OCI-LY7 (cell line): ENCODE data around the gene C1orf21. TPM values are rescaled to one million over a fixed set of nuclear protein-coding genes. Genes with fewer than 3 reads are reported as not detected.

Source experiments
- BruUV-seq: library from RNA; stranded (reverse); fragments of 400-500 nt; replicated peaks from 2 replicates; lab custom pipeline; 2021; lab: Mats Ljungman, UMichigan
- CTCF ChIA-PET: fragments of 300-600 bp; sonication (Branson Sonifier 250); formaldehyde crosslinking; loops from one replicate; lab custom pipeline; 2022; ENCODE audit warnings: antibody characterized with exemption; ENCODE audit not compliant: unreplicated experiment; lab: Charles Lee
- POLR2A ChIA-PET: fragments of 300-600 bp; sonication (Branson Sonifier 250); formaldehyde crosslinking; loops from one replicate; lab custom pipeline; 2022; ENCODE audit warnings: antibody characterized with exemption; lab: Charles Lee
- DNase-seq: peaks from one replicate; pipeline ENCODE4 v3.0.0-alpha.2; 2015; ENCODE audit warnings: low spot score
- H2AFZ ChIP-seq: fragments of 200-600 bp; sonication (generic), shearing (Covaris generic); 2 replicates; pipeline ENCODE4 v1.6.1; 2014; ENCODE audit warnings: mild to moderate bottlenecking, antibody characterized with exemption, low read length, moderate library complexity
- H3K27ac ChIP-seq: fragments of 200-600 bp; sonication (generic); 2 replicates; pipeline ENCODE4 v1.5.1; 2014; ENCODE audit warnings: mixed run types, low read depth, mild to moderate bottlenecking, moderate library complexity, low read length, inconsistent platforms; ENCODE audit not compliant: poor library complexity, severe bottlenecking
- H3K36me3 ChIP-seq: fragments of 200-600 bp; sonication (generic); 2 replicates; pipeline ENCODE4 v1.6.1; 2014; ENCODE audit warnings: mild to moderate bottlenecking, antibody characterized with exemption, low read length, moderate library complexity, mixed read lengths; ENCODE audit not compliant: insufficient read depth
- H3K4me1 ChIP-seq: fragments of 200-600 bp; sonication (generic); 2 replicates; pipeline ENCODE4 v1.5.1; 2014; ENCODE audit warnings: mild to moderate bottlenecking, low read length; ENCODE audit not compliant: insufficient read depth, poor library complexity, severe bottlenecking
- H3K4me2 ChIP-seq: fragments of 200-600 bp; sonication (generic); 2 replicates; pipeline ENCODE4 v1.6.1; 2014; ENCODE audit warnings: mild to moderate bottlenecking, low read length
- H3K4me3 ChIP-seq: fragments of 200-600 bp; sonication (generic); 2 replicates; pipeline ENCODE4 v1.5.1; 2014; ENCODE audit warnings: mild to moderate bottlenecking, low read depth, low read length; ENCODE audit not compliant: poor library complexity, severe bottlenecking
- H3K79me2 ChIP-seq: fragments of 200-600 bp; sonication (generic); 2 replicates; pipeline ENCODE4 v1.6.1; 2016; ENCODE audit warnings: low read depth, mild to moderate bottlenecking, low read length, moderate library complexity, mixed read lengths; ENCODE audit not compliant: insufficient read depth
- H3K9me2 ChIP-seq: fragments of 200-600 bp; sonication (generic); 2 replicates; pipeline ENCODE4 v1.6.1; 2016; ENCODE audit warnings: mild to moderate bottlenecking, low read length, mixed read lengths; ENCODE audit not compliant: insufficient read depth
- H3K9me3 ChIP-seq: fragments of 200-600 bp; sonication (generic); 2 replicates; pipeline ENCODE4 v1.6.1; 2014; ENCODE audit warnings: mild to moderate bottlenecking, mixed run types, low read length, mixed read lengths
- H4K20me1 ChIP-seq: fragments of 200-600 bp; sonication (generic); 2 replicates; pipeline ENCODE4 v1.6.1; 2014; ENCODE audit warnings: mild to moderate bottlenecking, antibody characterized with exemption, low read length, moderate library complexity, mixed read lengths; ENCODE audit not compliant: insufficient read depth
- CTCF ChIP-seq: fragments of 200-600 bp; sonication (generic); conservative IDR thresholded peaks from 2 replicates; pipeline ENCODE4 v1.5.1; 2014; ENCODE audit warnings: mild to moderate bottlenecking, antibody characterized with exemption, low read length, moderate library complexity, mixed read lengths
- EZH2phosphoT487 ChIP-seq: fragments of 200-600 bp; sonication (generic); IDR thresholded peaks from 2 replicates; pipeline ENCODE4 v1.6.1; 2018; ENCODE audit warnings: low read depth, borderline replicate concordance, mild to moderate bottlenecking, mixed run types, antibody characterized with exemption, low read length, moderate library complexity, mixed read lengths
- intact Hi-C: fragments of 100-400 bp; cut with micrococcal nuclease; formaldehyde crosslinking; loops from one replicate; pipeline ENCODE4 v1.10.0; 2022; ENCODE audit not compliant: unreplicated experiment
- total RNA-seq, 2 experiments: library from RNA; depleted of rRNA in 1 of 2; stranded (reverse); fragments of >200 nt in 1 of 2; shearing (Covaris generic) in 1 of 2; gene quantifications; 2 replicates each; pipeline ENCODE4 v1.2.3, GENCODE V29; 2014 to 2022

Gene C1orf21
- total RNA-seq, 2 experiments from 2014 or later = not detected

- no peaks in the 10 kb centered on the region for H4K20me1 ChIP-seq
- H3K4me3 ChIP-seq = no peak overlapping the region
- ChIA-PET POLR2A (no interaction called here), CTCF (no interaction called here)
- H3K4me1 ChIP-seq = no peaks in the 10 kb centered on the region
- no peak overlapping the region for H2AFZ ChIP-seq
- H3K9me3 ChIP-seq = no peaks in the 10 kb centered on the region
- H3K36me3 ChIP-seq = no peaks in the 10 kb centered on the region
- TF ChIP-seq EZH2phosphoT487 = no peak
- TF ChIP-seq CTCF = no peak
- DNase-seq = no peak
- intact Hi-C loops = no loop called here
- no peak overlapping the region for H3K27ac ChIP-seq
- H3K4me2 ChIP-seq = no peak overlapping the region
- BruUV-seq = no TSS peak
- H3K79me2 ChIP-seq = no peaks in the 10 kb centered on the region
- no peaks in the 10 kb centered on the region for H3K9me2 ChIP-seq
Measured at GRCh38 chr1:184390889-184391288, 4.1 kb downstream of the C1orf21 start.

GRCh38 chr1:184392067-184392466 lies 5.2 kb downstream of the C1orf21 start:
- Histone ChIP-seq H3K4me1 (no peaks in the 10 kb centered on the region), H4K20me1 (no peaks in the 10 kb centered on the region), H3K4me2 (no peak overlapping the region), H3K27ac (no peak overlapping the region), H3K79me2 (no peaks in the 10 kb centered on the region), H3K4me3 (no peak overlapping the region), H2AFZ (no peak overlapping the region), H3K9me2 (no peaks in the 10 kb centered on the region), H3K9me3 (no peaks in the 10 kb centered on the region), H3K36me3 (no peaks in the 10 kb centered on the region)
- intact Hi-C loops = no loop called here
- no TSS peak for BruUV-seq
- CTCF ChIA-PET = no interaction called here
- TF ChIP-seq EZH2phosphoT487 = no peak
- no peak for TF ChIP-seq CTCF
- no peak for DNase-seq
- POLR2A ChIA-PET = interaction anchor here (0.6 kb wide), 1 partner anchor 287 kb away, joined by 3 read pairs; no protein-coding TSS in a partner anchor

GRCh38 chr1:184392779-184393522 lies 6.1 kb downstream of the C1orf21 start:
- POLR2A ChIA-PET = no interaction called here
- no TSS peak for BruUV-seq
- no peak for TF ChIP-seq EZH2phosphoT487
- TF ChIP-seq CTCF = no peak
- no peak for DNase-seq
- H4K20me1 ChIP-seq = no peaks in the 10 kb centered on the region
- no peaks in the 10 kb centered on the region for H3K4me1 ChIP-seq
- CTCF ChIA-PET = no interaction called here
- no peaks in the 10 kb centered on the region for H3K79me2 ChIP-seq
- no peak overlapping the region for H2AFZ ChIP-seq
- H3K9me2 ChIP-seq = no peaks in the 10 kb centered on the region
- H3K36me3 ChIP-seq = no peaks in the 10 kb centered on the region
- intact Hi-C loops = no loop called here
- no peaks in the 10 kb centered on the region for H3K9me3 ChIP-seq
- no peak overlapping the region for H3K27ac ChIP-seq
- no peak overlapping the region for H3K4me3 ChIP-seq
- H3K4me2 ChIP-seq = no peak overlapping the region
